ENCODE measurements around the gene PSMB3.

DNA sequence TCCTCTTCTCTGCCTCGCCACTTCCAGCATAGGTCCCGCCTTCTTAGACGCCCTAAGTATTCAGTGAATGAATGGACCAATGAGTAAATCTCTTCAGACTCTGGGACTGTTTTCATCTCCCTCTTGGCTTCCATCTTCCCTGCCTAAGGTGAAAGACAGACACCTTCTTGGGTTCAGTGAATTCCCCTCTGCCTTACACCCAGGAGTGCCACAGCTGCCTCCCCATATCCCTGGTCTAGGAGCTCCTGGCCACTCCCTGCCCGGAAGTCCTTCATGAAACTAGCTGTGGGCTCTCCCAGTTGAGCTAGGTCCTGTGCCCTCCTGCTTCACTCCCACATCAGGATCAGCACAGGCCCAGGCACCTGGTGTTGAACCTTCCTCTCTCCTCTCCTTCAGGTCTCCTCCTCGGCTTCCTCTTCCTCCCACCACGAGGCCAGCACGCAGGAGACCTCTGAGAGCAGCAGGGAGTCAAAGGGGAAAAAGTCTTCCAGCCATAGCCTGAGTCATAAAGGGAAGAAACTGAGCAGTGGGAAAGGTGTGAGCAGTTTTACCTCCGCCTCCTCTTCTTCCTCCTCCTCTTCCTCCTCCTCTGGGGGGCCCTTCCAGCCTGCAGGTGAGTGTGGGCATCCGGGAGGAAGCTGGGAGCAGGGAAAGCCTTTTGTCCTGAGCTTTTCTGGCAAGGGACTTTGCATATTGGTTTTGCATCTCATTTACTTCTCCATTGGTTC is 37.2 kb upstream of the PSMB3 start:
- TF ChIP-seq EZH2phosphoT487 (IDR thresholded peaks at IDR 0.05; ENCODE audit: low read length) (no peak), EZH2 (optimal IDR thresholded peaks at IDR 0.05; ENCODE audit: low read depth, low read length) (no peak)
- TF ChIP-seq, protein P1, sequence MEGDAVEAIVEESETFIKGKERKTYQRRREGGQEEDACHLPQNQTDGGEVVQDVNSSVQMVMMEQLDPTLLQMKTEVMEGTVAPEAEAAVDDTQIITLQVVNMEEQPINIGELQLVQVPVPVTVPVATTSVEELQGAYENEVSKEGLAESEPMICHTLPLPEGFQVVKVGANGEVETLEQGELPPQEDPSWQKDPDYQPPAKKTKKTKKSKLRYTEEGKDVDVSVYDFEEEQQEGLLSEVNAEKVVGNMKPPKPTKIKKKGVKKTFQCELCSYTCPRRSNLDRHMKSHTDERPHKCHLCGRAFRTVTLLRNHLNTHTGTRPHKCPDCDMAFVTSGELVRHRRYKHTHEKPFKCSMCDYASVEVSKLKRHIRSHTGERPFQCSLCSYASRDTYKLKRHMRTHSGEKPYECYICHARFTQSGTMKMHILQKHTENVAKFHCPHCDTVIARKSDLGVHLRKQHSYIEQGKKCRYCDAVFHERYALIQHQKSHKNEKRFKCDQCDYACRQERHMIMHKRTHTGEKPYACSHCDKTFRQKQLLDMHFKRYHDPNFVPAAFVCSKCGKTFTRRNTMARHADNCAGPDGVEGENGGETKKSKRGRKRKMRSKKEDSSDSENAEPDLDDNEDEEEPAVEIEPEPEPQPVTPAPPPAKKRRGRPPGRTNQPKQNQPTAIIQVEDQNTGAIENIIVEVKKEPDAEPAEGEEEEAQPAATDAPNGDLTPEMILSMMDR (IDR thresholded peaks at IDR 0.05; ENCODE audit: low read length): no peak
